HepG2 (cell line): Measurements from ENCODE around the gene STX4. TPM values are rescaled to one million over a fixed set of nuclear protein-coding genes. Genes with fewer than 3 reads are reported as not detected.

Experiments
- ADNP ChIP-seq: sonication (generic); formaldehyde crosslinking; IDR thresholded peaks from 2 replicates; pipeline ENCODE4 v1.4.0; 2020; ENCODE audit warnings: missing genetic modification reagents
- CBFB ChIP-seq: sonication (generic); formaldehyde crosslinking; IDR thresholded peaks from 2 replicates; pipeline ENCODE4 v1.4.0; 2020; ENCODE audit warnings: missing genetic modification reagents
- CCDC6 ChIP-seq: sonication (generic); formaldehyde crosslinking; IDR thresholded peaks from 2 replicates; pipeline ENCODE4 v1.8.1; 2022; ENCODE audit warnings: mild to moderate bottlenecking, missing genetic modification reagents, moderate library complexity
- CHD4 ChIP-seq: fragments of 200-600 bp; sonication (generic); IDR thresholded peaks from 2 replicates; pipeline ENCODE4 v1.7.0; 2017; ENCODE audit warnings: mild to moderate bottlenecking, low read length, borderline replicate concordance
- ESRRA ChIP-seq: sonication (generic); formaldehyde crosslinking; IDR thresholded peaks from 2 replicates; pipeline ENCODE4 v1.5.1; 2020; ENCODE audit warnings: mild to moderate bottlenecking, low read depth, missing genetic modification reagents
- NBN ChIP-seq: fragments of 450-650 bp; conservative IDR thresholded peaks from 2 replicates; pipeline ENCODE4 v1.6.1; 2017
- SMAD9 ChIP-seq: sonication (generic); formaldehyde crosslinking; IDR thresholded peaks from 2 replicates; pipeline ENCODE4 v1.5.1; 2020; ENCODE audit warnings: mild to moderate bottlenecking, missing genetic modification reagents
- TARDBP ChIP-seq: sonication (generic); formaldehyde crosslinking; IDR thresholded peaks from 2 replicates; pipeline ENCODE4 v1.8.0; 2022; ENCODE audit warnings: mild to moderate bottlenecking, missing genetic modification reagents
- TGIF2 ChIP-seq: IDR thresholded peaks from 2 replicates; pipeline ENCODE4 v1.6.1; 2016; ENCODE audit warnings: control low read depth, missing compliant biosample characterization
- ZFP36 ChIP-seq: fragments of 150-350 bp; IDR thresholded peaks from 2 replicates; pipeline ENCODE4 v1.6.1; 2018; ENCODE audit warnings: borderline replicate concordance, low read length, low read depth; ENCODE audit not compliant: partially characterized antibody
- ZNF180 ChIP-seq: sonication (generic); formaldehyde crosslinking; IDR thresholded peaks from 2 replicates; pipeline ENCODE4 v1.4.0; 2020; ENCODE audit warnings: low read depth, missing genetic modification reagents, borderline replicate concordance
- ZNF234 ChIP-seq: sonication (generic); formaldehyde crosslinking; conservative IDR thresholded peaks from 2 replicates; pipeline ENCODE4 v1.5.1; 2020; ENCODE audit warnings: mild to moderate bottlenecking, missing genetic modification reagents
- ZNF577 ChIP-seq: sonication (generic); formaldehyde crosslinking; IDR thresholded peaks from 2 replicates; pipeline ENCODE4 v1.4.0; 2020; ENCODE audit warnings: mild to moderate bottlenecking, low read depth, missing genetic modification reagents, borderline replicate concordance
- ZNF782 ChIP-seq: sonication (generic); formaldehyde crosslinking; IDR thresholded peaks from 2 replicates; pipeline ENCODE4 v1.4.0; 2020; ENCODE audit warnings: missing genetic modification reagents, mild to moderate bottlenecking, borderline replicate concordance
- polyA plus RNA-seq, 8 experiments: library from polyadenylated mRNA; depleted of rRNA in 3 of 8; stranded (reverse) in 7 of 8; unstranded in 1 of 8; fragments of >200 nt; fragmentation: Illumina TruSeq in 4 of 8; extraction: Trizol in 4 of 8; gene quantifications; 2 replicates each; pipeline versions ENCODE4 v1.2.1 to v1.2.3, GENCODE V29; 2011 to 2016; ENCODE audit warnings: low read depth in 4 of 8, missing spikeins in 1 of 8, mixed read lengths in 1 of 8; ENCODE audit not compliant: insufficient read depth in 1 of 8
- total RNA-seq, 5 experiments: library from RNA; depleted of rRNA; stranded (reverse); fragments of >200 nt; fragmentation: Illumina TruSeq; extraction: Trizol; gene quantifications; 2 replicates each; pipeline ENCODE4 v1.2.3, GENCODE V29; 2016; ENCODE audit warnings: low read depth in 1 of 5
- TF ChIP-seq, protein P1 (sequence below): sonication (generic); formaldehyde crosslinking; IDR thresholded peaks from 2 replicates; pipeline ENCODE4 v1.5.0; 2020; ENCODE audit warnings: mild to moderate bottlenecking, missing genetic modification reagents, borderline replicate concordance
- TF ChIP-seq, protein P2 (sequence below): IDR thresholded peaks from 2 replicates; pipeline ENCODE4 v1.6.1; 2016; ENCODE audit warnings: mild to moderate bottlenecking
- TF ChIP-seq, protein P3 (sequence below): sonication (generic); formaldehyde crosslinking; IDR thresholded peaks from 2 replicates; pipeline ENCODE4 v1.4.0; 2020; ENCODE audit warnings: missing genetic modification reagents
- TF ChIP-seq, protein P4 (sequence below): sonication (generic); formaldehyde crosslinking; IDR thresholded peaks from 2 replicates; pipeline ENCODE4 v1.4.0; 2020; ENCODE audit warnings: missing genetic modification reagents
- TF ChIP-seq, protein P5 (sequence below): sonication (generic); formaldehyde crosslinking; IDR thresholded peaks from 2 replicates; pipeline ENCODE4 v1.8.0; 2022; ENCODE audit warnings: missing genetic modification reagents, low read depth, mild to moderate bottlenecking, borderline replicate concordance
- TF ChIP-seq, protein P6 (sequence below): sonication (generic); formaldehyde crosslinking; IDR thresholded peaks from 2 replicates; pipeline ENCODE4 v1.4.0; 2020; ENCODE audit warnings: mild to moderate bottlenecking, low read depth, missing genetic modification reagents

STX4 gene
- total and polyA plus RNA-seq, 2 of the 13 experiments (the other 11 are each of a cell fraction or from before 2014, with no cell fraction given) = 29.2 to 34.6 TPM

DNA sequence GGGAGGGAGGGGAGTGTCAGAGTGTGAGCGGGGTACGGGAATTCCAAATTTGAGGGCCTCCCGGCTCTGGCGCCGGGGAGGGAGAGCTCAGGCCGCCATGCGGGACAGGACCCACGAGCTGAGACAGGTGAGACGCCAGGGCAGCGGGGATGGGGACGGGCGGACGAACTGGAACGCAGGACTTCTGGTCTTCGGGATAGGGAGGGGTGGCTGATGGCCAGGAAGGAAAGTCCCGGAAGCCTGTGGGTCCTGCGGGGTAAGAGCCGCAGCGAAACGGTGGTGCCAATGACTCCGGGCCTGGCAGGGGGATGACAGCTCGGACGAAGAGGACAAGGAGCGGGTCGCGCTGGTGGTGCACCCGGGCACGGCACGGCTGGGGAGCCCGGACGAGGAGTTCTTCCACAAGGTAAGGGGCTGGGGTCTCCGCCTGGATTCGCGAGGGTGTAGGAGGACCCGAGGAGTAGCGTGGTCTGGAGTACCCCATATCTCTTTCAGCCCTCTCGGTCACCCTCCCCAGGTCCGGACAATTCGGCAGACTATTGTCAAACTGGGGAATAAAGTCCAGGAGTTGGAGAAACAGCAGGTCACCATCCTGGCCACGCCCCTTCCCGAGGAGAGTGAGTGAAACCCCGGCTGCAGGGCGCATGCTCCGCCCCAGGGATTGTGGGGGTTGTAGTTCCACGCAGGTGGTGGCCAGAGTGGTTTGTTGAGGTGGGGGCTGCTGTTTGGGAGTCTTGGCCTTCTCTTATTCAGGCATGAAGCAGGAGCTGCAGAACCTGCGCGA, 543 bp downstream of the STX4 start (continued):
- TF ChIP-seq, protein P1, sequence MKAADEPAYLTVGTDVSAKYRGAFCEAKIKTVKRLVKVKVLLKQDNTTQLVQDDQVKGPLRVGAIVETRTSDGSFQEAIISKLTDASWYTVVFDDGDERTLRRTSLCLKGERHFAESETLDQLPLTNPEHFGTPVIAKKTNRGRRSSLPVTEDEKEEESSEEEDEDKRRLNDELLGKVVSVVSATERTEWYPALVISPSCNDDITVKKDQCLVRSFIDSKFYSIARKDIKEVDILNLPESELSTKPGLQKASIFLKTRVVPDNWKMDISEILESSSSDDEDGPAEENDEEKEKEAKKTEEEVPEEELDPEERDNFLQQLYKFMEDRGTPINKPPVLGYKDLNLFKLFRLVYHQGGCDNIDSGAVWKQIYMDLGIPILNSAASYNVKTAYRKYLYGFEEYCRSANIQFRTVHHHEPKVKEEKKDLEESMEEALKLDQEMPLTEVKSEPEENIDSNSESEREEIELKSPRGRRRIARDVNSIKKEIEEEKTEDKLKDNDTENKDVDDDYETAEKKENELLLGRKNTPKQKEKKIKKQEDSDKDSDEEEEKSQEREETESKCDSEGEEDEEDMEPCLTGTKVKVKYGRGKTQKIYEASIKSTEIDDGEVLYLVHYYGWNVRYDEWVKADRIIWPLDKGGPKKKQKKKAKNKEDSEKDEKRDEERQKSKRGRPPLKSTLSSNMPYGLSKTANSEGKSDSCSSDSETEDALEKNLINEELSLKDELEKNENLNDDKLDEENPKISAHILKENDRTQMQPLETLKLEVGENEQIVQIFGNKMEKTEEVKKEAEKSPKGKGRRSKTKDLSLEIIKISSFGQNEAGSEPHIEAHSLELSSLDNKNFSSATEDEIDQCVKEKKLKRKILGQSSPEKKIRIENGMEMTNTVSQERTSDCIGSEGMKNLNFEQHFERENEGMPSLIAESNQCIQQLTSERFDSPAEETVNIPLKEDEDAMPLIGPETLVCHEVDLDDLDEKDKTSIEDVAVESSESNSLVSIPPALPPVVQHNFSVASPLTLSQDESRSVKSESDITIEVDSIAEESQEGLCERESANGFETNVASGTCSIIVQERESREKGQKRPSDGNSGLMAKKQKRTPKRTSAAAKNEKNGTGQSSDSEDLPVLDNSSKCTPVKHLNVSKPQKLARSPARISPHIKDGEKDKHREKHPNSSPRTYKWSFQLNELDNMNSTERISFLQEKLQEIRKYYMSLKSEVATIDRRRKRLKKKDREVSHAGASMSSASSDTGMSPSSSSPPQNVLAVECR (CRISPR knock-in tag) = peak; percentile 67; the same call in 1 of the 2 replicates
- TF ChIP-seq, protein P2, sequence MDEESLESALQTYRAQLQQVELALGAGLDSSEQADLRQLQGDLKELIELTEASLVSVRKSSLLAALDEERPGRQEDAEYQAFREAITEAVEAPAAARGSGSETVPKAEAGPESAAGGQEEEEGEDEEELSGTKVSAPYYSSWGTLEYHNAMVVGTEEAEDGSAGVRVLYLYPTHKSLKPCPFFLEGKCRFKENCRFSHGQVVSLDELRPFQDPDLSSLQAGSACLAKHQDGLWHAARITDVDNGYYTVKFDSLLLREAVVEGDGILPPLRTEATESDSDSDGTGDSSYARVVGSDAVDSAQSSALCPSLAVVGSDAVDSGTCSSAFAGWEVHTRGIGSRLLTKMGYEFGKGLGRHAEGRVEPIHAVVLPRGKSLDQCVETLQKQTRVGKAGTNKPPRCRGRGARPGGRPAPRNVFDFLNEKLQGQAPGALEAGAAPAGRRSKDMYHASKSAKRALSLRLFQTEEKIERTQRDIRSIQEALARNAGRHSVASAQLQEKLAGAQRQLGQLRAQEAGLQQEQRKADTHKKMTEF (CRISPR knock-in tag) = peak; percentile 62; the same call in 1 of the 2 replicates
- peak; percentile 85; the same call in 1 of the 2 replicates for TF ChIP-seq ZNF782 (CRISPR knock-in tag)
- no peak for TF ChIP-seq ADNP
- no peak for TF ChIP-seq NBN
- no peak for TF ChIP-seq ZFP36
- peak; percentile 50; the same call in 1 of the 2 replicates for TF ChIP-seq CCDC6
- TF ChIP-seq TARDBP (CRISPR knock-in tag) = no peak
- TF ChIP-seq, protein P3, sequence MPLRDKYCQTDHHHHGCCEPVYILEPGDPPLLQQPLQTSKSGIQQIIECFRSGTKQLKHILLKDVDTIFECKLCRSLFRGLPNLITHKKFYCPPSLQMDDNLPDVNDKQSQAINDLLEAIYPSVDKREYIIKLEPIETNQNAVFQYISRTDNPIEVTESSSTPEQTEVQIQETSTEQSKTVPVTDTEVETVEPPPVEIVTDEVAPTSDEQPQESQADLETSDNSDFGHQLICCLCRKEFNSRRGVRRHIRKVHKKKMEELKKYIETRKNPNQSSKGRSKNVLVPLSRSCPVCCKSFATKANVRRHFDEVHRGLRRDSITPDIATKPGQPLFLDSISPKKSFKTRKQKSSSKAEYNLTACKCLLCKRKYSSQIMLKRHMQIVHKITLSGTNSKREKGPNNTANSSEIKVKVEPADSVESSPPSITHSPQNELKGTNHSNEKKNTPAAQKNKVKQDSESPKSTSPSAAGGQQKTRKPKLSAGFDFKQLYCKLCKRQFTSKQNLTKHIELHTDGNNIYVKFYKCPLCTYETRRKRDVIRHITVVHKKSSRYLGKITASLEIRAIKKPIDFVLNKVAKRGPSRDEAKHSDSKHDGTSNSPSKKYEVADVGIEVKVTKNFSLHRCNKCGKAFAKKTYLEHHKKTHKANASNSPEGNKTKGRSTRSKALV (CRISPR knock-in tag) = no peak
- TF ChIP-seq, protein P4, sequence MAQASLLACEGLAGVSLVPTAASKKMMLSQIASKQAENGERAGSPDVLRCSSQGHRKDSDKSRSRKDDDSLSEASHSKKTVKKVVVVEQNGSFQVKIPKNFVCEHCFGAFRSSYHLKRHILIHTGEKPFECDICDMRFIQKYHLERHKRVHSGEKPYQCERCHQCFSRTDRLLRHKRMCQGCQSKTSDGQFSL = no peak
- TF ChIP-seq ESRRA = 0 out of 2 replicates have a peak, but pooled peaks have one; percentile 35
- TF ChIP-seq TGIF2 = no peak
- TF ChIP-seq SMAD9 (CRISPR knock-in tag) = no peak
- TF ChIP-seq ZNF577 (CRISPR knock-in tag) = no peak
- 0 out of 2 replicates have a peak, but pooled peaks have one; percentile 38 for TF ChIP-seq ZNF180 (CRISPR knock-in tag)
- TF ChIP-seq, protein P5, sequence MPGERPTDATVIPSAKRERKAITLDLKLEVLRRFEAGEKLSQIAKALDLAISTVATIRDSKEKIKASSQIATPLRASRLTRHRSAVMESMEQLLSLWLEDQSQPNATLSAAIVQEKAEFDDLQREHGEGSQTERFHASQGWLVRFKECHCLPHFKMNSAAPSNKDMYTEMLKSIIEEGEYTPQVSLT (CRISPR knock-in tag) = no peak
- TF ChIP-seq, protein P6, sequence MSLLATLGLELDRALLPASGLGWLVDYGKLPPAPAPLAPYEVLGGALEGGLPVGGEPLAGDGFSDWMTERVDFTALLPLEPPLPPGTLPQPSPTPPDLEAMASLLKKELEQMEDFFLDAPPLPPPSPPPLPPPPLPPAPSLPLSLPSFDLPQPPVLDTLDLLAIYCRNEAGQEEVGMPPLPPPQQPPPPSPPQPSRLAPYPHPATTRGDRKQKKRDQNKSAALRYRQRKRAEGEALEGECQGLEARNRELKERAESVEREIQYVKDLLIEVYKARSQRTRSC (CRISPR knock-in tag) = no peak
- TF ChIP-seq CBFB (CRISPR knock-in tag) = no peak
- no peak for TF ChIP-seq CHD4
- no peak for TF ChIP-seq ZNF234
